GM23338 (cell line): ENCODE results near the gene DRC1. TPM values are rescaled to one million over a fixed set of nuclear protein-coding genes. Genes with fewer than 3 reads are reported as not detected.
"Not testable (repeated sequence)": the region's sequence is repeated elsewhere in the genome, so short reads cannot be mapped to it uniquely, and the experiment has no call there.

ENCODE experiments used
- ATAC-seq: fragments of 200-7000 bp; cut with Tn5 transposase; 3 replicates; pipeline ENCODE4 v1.9.1; 2020
- DNase-seq: peaks from one replicate; pipeline ENCODE4 v3.0.0-alpha.2; 2015; ENCODE audit warnings: low spot score
- H2AFZ ChIP-seq: fragments of 200-600 bp; sonication (generic); 2 replicates; pipeline ENCODE4 v1.8.0; 2016; ENCODE audit warnings: antibody characterized with exemption, mild to moderate bottlenecking, moderate library complexity
- H3F3A ChIP-seq: fragments of 200-600 bp; sonication (generic); replicated peaks from 2 replicates; pipeline ENCODE4 v1.8.0; 2017; ENCODE audit warnings: antibody characterized with exemption, mixed run types, low read depth
- H3K27ac ChIP-seq: fragments of 200-600 bp; sonication (generic); 2 replicates; pipeline ENCODE4 v1.6.1; 2016; ENCODE audit warnings: low read depth
- H3K27me3 ChIP-seq: fragments of 200-600 bp; sonication (generic); 2 replicates; pipeline ENCODE4 v1.8.0; 2016; ENCODE audit warnings: mild to moderate bottlenecking, mixed run types, moderate library complexity; ENCODE audit not compliant: insufficient read depth
- H3K36me3 ChIP-seq: fragments of 200-600 bp; sonication (generic); 2 replicates; pipeline ENCODE4 v1.8.0; 2016; ENCODE audit warnings: mild to moderate bottlenecking; ENCODE audit not compliant: insufficient read depth
- H3K4me1 ChIP-seq: fragments of 200-600 bp; sonication (generic); 2 replicates; pipeline ENCODE4 v1.8.0; 2016; ENCODE audit warnings: mild to moderate bottlenecking, moderate library complexity; ENCODE audit not compliant: insufficient read depth
- H3K4me2 ChIP-seq: fragments of 200-600 bp; sonication (generic); 2 replicates; pipeline ENCODE4 v1.7.1; 2017; ENCODE audit warnings: mixed run types
- H3K4me3 ChIP-seq: fragments of 200-600 bp; sonication (generic); 2 replicates; pipeline ENCODE4 v1.6.1; 2016; ENCODE audit warnings: mixed run types
- H3K79me2 ChIP-seq: fragments of 200-600 bp; sonication (generic); replicated peaks from 2 replicates; pipeline ENCODE4 v1.8.0; 2017; ENCODE audit warnings: mild to moderate bottlenecking; ENCODE audit not compliant: insufficient read depth
- H3K9me2 ChIP-seq: fragments of 200-600 bp; sonication (generic); 2 replicates; pipeline ENCODE4 v1.8.0; 2017; ENCODE audit not compliant: insufficient read depth
- H4K20me1 ChIP-seq: fragments of 200-600 bp; sonication (generic); replicated peaks from 2 replicates; pipeline ENCODE4 v1.8.0; 2017; ENCODE audit warnings: mild to moderate bottlenecking; ENCODE audit not compliant: insufficient read depth
- H3K27ac Mint-ChIP-seq: 2 replicates; pipeline ENCODE4 v1.8.0; 2020; ENCODE audit warnings: inconsistent platforms, mild to moderate bottlenecking, moderate library complexity, mixed read lengths
- H3K27me3 Mint-ChIP-seq: 3 replicates; pipeline ENCODE4 v1.8.0; 2022; ENCODE audit warnings: low read depth, mild to moderate bottlenecking, moderate library complexity, mixed read lengths, inconsistent platforms; ENCODE audit not compliant: insufficient read depth, poor library complexity
- H3K36me3 Mint-ChIP-seq: 3 replicates; pipeline ENCODE4 v1.8.0; 2021; ENCODE audit warnings: low read depth, mild to moderate bottlenecking, inconsistent platforms, moderate library complexity, mixed read lengths
- H3K4me1 Mint-ChIP-seq: 3 replicates; pipeline ENCODE4 v1.8.0; 2020; ENCODE audit warnings: mild to moderate bottlenecking, inconsistent platforms, mixed read lengths
- H3K4me3 Mint-ChIP-seq: 3 replicates; pipeline ENCODE4 v1.8.0; 2021; ENCODE audit warnings: moderate library complexity, mild to moderate bottlenecking, inconsistent platforms, mixed read lengths
- H3K9me3 Mint-ChIP-seq: 3 replicates; pipeline ENCODE4 v1.8.0; 2020; ENCODE audit warnings: moderate library complexity, mild to moderate bottlenecking, inconsistent platforms, mixed read lengths
- EZH2 ChIP-seq: fragments of 200-600 bp; sonication (generic); IDR thresholded peaks from one replicate; pipeline ENCODE4 v1.8.0; 2017; ENCODE audit warnings: antibody characterized with exemption, mild to moderate bottlenecking, low read depth; ENCODE audit not compliant: unreplicated experiment
- EZH2phosphoT487 ChIP-seq: fragments of 200-600 bp; sonication (generic); IDR thresholded peaks from one replicate; pipeline ENCODE4 v1.8.1; 2018; ENCODE audit warnings: antibody characterized with exemption; ENCODE audit not compliant: unreplicated experiment
- JUNB ChIP-seq: IDR thresholded peaks from one replicate; pipeline ENCODE4 v1.6.1; 2016; ENCODE audit warnings: antibody characterized with exemption; ENCODE audit not compliant: unreplicated experiment
- NANOG ChIP-seq: IDR thresholded peaks from 2 replicates; pipeline ENCODE4 v1.6.1; 2016; ENCODE audit warnings: antibody characterized with exemption, borderline replicate concordance
- POLR2AphosphoS5 ChIP-seq: IDR thresholded peaks from 2 replicates; pipeline ENCODE4 v1.6.1; 2016; ENCODE audit warnings: antibody characterized with exemption, low read depth
- REST ChIP-seq: IDR thresholded peaks from one replicate; pipeline ENCODE4 v1.6.1; 2018; ENCODE audit warnings: antibody characterized with exemption; ENCODE audit not compliant: unreplicated experiment
- STAT1 ChIP-seq: IDR thresholded peaks from one replicate; pipeline ENCODE4 v1.6.1; 2016; ENCODE audit warnings: antibody characterized with exemption; ENCODE audit not compliant: unreplicated experiment
- ZNF114 ChIP-seq: fragments of 250-450 bp; sonication (Bioruptor Pico); IDR thresholded peaks from 2 replicates; pipeline ENCODE4 v1.5.0; 2020; ENCODE audit warnings: mild to moderate bottlenecking, moderate library complexity
- ZNF331 ChIP-seq: fragments of 250-450 bp; sonication (Bioruptor Pico); IDR thresholded peaks from 2 replicates; pipeline ENCODE4 v1.5.0; 2020; ENCODE audit warnings: low read depth, mild to moderate bottlenecking, moderate library complexity
- polyA plus RNA-seq: library from polyadenylated mRNA; unstranded; fragments of >200 nt; fragmentation: Nextera tagmentation; extraction: Ambion mirVana; gene quantifications from 2 replicates; pipeline ENCODE4 v1.2.1, GENCODE V29; 2016
- total RNA-seq: library from RNA; depleted of rRNA; stranded (reverse); fragments of >200 nt; shearing (Covaris generic); gene quantifications from 2 replicates; pipeline ENCODE4 v1.2.3, GENCODE V29; 2014

DRC1 gene
- total and polyA plus RNA-seq, 2 experiments from 2014 or later = 0.45 TPM; not detected in 1

- Mint-ChIP-seq H3K9me3 (peaks cover 16% of the 10 kb centered on the region), H3K36me3 (peaks cover 67% of the 10 kb centered on the region)
- not testable (repeated sequence) for H3K4me3 ChIP-seq, H3K27ac Mint-ChIP-seq, H3K4me1 Mint-ChIP-seq, H3K4me3 Mint-ChIP-seq, DNase-seq, H3K27me3 Mint-ChIP-seq, H3K27ac ChIP-seq, H3K27me3 ChIP-seq, ATAC-seq, H3K4me1 ChIP-seq, H4K20me1 ChIP-seq, H2AFZ ChIP-seq, H3K4me2 ChIP-seq, H3K9me2 ChIP-seq, H3F3A ChIP-seq, H3K79me2 ChIP-seq
- H3K36me3 ChIP-seq = peaks cover 18% of the 10 kb centered on the region
Measured at GRCh38 chr2:26370909-26371308, 30.8 kb upstream of the DRC1 start.

- no peak for DNase-seq
- peaks cover 9% of the 10 kb centered on the region; the same call in 1 of the 2 replicates for H4K20me1 ChIP-seq
- H3K4me2 ChIP-seq = no peak overlapping the region
- Mint-ChIP-seq H3K9me3 (peaks cover 7% of the 10 kb centered on the region), H3K27me3 (peaks cover 4% of the 10 kb centered on the region), H3K4me1 (no peaks in the 10 kb centered on the region), H3K4me3 (no peak overlapping the region), H3K36me3 (peaks cover 43% of the 10 kb centered on the region), H3K27ac (no peak overlapping the region)
- H3K27me3 ChIP-seq = no peaks in the 10 kb centered on the region
- H3K27ac ChIP-seq = no peak overlapping the region
- H3K4me3 ChIP-seq = no peak overlapping the region
- no peaks in the 10 kb centered on the region for H3K4me1 ChIP-seq
- no peak for ATAC-seq
- peaks cover 17% of the 10 kb centered on the region for H3K36me3 ChIP-seq
- no peaks in the 10 kb centered on the region for H3K9me2 ChIP-seq
- no peak overlapping the region for H2AFZ ChIP-seq
- H3K79me2 ChIP-seq = no peaks in the 10 kb centered on the region; the same call in none of the 2 replicates
- H3F3A ChIP-seq = no peaks in the 10 kb centered on the region
- TF ChIP-seq JUNB = no peak
- no peak for TF ChIP-seq ZNF114 (CRISPR knock-in tag)
- no peak for TF ChIP-seq STAT1
- no peak for TF ChIP-seq REST
Measured at GRCh38 chr2:26376799-26377198, 24.9 kb upstream of the DRC1 start.

GRCh38 chr2:26380281-26380680, 21.4 kb upstream of the DRC1 start:
- Histone ChIP-seq H4K20me1 (peaks cover 12% of the 10 kb centered on the region; the same call in 1 of the 2 replicates), H2AFZ (no peak overlapping the region), H3K4me3 (no peak overlapping the region), H3F3A (no peaks in the 10 kb centered on the region), H3K79me2 (no peaks in the 10 kb centered on the region; the same call in 1 of the 2 replicates), H3K27me3 (no peaks in the 10 kb centered on the region), H3K36me3 (peaks cover 10% of the 10 kb centered on the region; the same call in 1 of the 2 replicates), H3K4me2 (no peak overlapping the region), H3K9me2 (no peaks in the 10 kb centered on the region), H3K4me1 (no peaks in the 10 kb centered on the region), H3K27ac (no peak overlapping the region)
- no peaks in the 10 kb centered on the region for H3K9me3 Mint-ChIP-seq
- peaks cover 16% of the 10 kb centered on the region; the same call in 2 of the 3 replicates for H3K36me3 Mint-ChIP-seq
- no peaks in the 10 kb centered on the region for H3K4me1 Mint-ChIP-seq
- no peak for ATAC-seq
- no peak overlapping the region for H3K27ac Mint-ChIP-seq
- DNase-seq = no peak
- H3K4me3 Mint-ChIP-seq = no peak overlapping the region
- H3K27me3 Mint-ChIP-seq = no peaks in the 10 kb centered on the region
- TF ChIP-seq EZH2 = no peak
- no peak for TF ChIP-seq STAT1
- TF ChIP-seq EZH2phosphoT487 = no peak
- TF ChIP-seq NANOG = no peak
- TF ChIP-seq ZNF331 = no peak
- TF ChIP-seq POLR2AphosphoS5 = no peak
- no peak for TF ChIP-seq ZNF114 (CRISPR knock-in tag)
